ENCODE data around the gene FBXL16.

FBXL16 gene

GRCh38 chr16:667780-668518 is 37.7 kb downstream of the FBXL16 start, which contains the start of gene RHOT2 (continued):
- TF ChIP-seq ZNF513 (tag by site-specific recombination; IDR thresholded peaks at IDR 0.05) = no peak
- peak; percentile 73; the same call in 1 of the 2 replicates for TF ChIP-seq PBX3 (CRISPR knock-in tag; IDR thresholded peaks at IDR 0.05)
- TF ChIP-seq FEZF1 (tag by site-specific recombination; IDR thresholded peaks at IDR 0.05) = no peak
- no peak for TF ChIP-seq ZNF473 (tag by site-specific recombination; IDR thresholded peaks at IDR 0.05)
- TF ChIP-seq ZNF48 (tag by site-specific recombination; IDR thresholded peaks at IDR 0.05) = no peak
- TF ChIP-seq ZNF747 (tag by site-specific recombination; IDR thresholded peaks at IDR 0.05) = no peak
- TF ChIP-seq ZNF580 (tag by site-specific recombination; IDR thresholded peaks at IDR 0.05) = peak; percentile 99
- no peak for TF ChIP-seq ZNF248 (tag by site-specific recombination; IDR thresholded peaks at IDR 0.05)
- no peak for TF ChIP-seq TCF7L2 (IDR thresholded peaks at IDR 0.05; ENCODE audit: borderline replicate concordance, low read depth, low read length)
- TF ChIP-seq SP2 (tag by site-specific recombination; IDR thresholded peaks at IDR 0.05) = peak; percentile 83
- TF ChIP-seq ZNF274 (IDR thresholded peaks at IDR 0.05; ENCODE audit: low read length) = no peak
- no peak for TF ChIP-seq ZNF274 (tag by site-specific recombination; IDR thresholded peaks at IDR 0.05; ENCODE audit: borderline replicate concordance)
- no peak for TF ChIP-seq ZNF354C (tag by site-specific recombination; IDR thresholded peaks at IDR 0.05; ENCODE audit: borderline replicate concordance, low read depth)
- TF ChIP-seq ZBTB7A (tag by site-specific recombination; IDR thresholded peaks at IDR 0.05; ENCODE audit: low read depth) = peak; percentile 95
- no peak for TF ChIP-seq ZNF830 (tag by site-specific recombination; IDR thresholded peaks at IDR 0.05; ENCODE audit: low read depth)
- TF ChIP-seq ZNF776 (tag by site-specific recombination; IDR thresholded peaks at IDR 0.05; ENCODE audit: borderline replicate concordance) = no peak
- no peak for TF ChIP-seq ZNF529 (tag by site-specific recombination; IDR thresholded peaks at IDR 0.05; ENCODE audit: insufficient replicate concordance)
- peak; percentile 37; the same call in 1 of the 2 replicates for TF ChIP-seq EGR2 (tag by site-specific recombination; IDR thresholded peaks at IDR 0.05; ENCODE audit: low read depth)
- no peak for TF ChIP-seq KLF17 (tag by site-specific recombination; IDR thresholded peaks at IDR 0.05)
- TF ChIP-seq KLF16 (tag by site-specific recombination; IDR thresholded peaks at IDR 0.05) = no peak
- 0 out of 2 replicates have a peak, but pooled peaks have one; percentile 6 for TF ChIP-seq ZNF398 (tag by site-specific recombination; IDR thresholded peaks at IDR 0.05)
- 0 out of 2 replicates have a peak, but pooled peaks have one; percentile 14 for TF ChIP-seq KLF1 (tag by site-specific recombination; IDR thresholded peaks at IDR 0.05)
- no peak for TF ChIP-seq ZNF654 (tag by site-specific recombination; IDR thresholded peaks at IDR 0.05; ENCODE audit: low read depth)
- TF ChIP-seq GLI2 (tag by site-specific recombination; IDR thresholded peaks at IDR 0.05; ENCODE audit: borderline replicate concordance, low read depth) = no peak
- no peak for TF ChIP-seq AEBP2 (tag by site-specific recombination; IDR thresholded peaks at IDR 0.05; ENCODE audit: borderline replicate concordance)
- TF ChIP-seq TRIM28 (IDR thresholded peaks at IDR 0.05; ENCODE audit: borderline replicate concordance, low read length) = no peak
- TF ChIP-seq ZNF558 (tag by site-specific recombination; IDR thresholded peaks at IDR 0.05) = no peak
- TF ChIP-seq ZBTB26 (tag by site-specific recombination; optimal IDR thresholded peaks at IDR 0.05) = peak; percentile 78
- no peak for TF ChIP-seq HOXA7 (CRISPR knock-in tag; IDR thresholded peaks at IDR 0.05; ENCODE audit: borderline replicate concordance)
- TF ChIP-seq ZSCAN30 (tag by site-specific recombination; IDR thresholded peaks at IDR 0.05) = peak; percentile 97
- TF ChIP-seq ZNF433 (tag by site-specific recombination; IDR thresholded peaks at IDR 0.05; ENCODE audit: low read depth) = no peak
- no peak for TF ChIP-seq ZNF571 (tag by site-specific recombination; IDR thresholded peaks at IDR 0.05)

Data from HEK293 (cell line).